ENCODE measurements around the gene CCL17.

DNA sequence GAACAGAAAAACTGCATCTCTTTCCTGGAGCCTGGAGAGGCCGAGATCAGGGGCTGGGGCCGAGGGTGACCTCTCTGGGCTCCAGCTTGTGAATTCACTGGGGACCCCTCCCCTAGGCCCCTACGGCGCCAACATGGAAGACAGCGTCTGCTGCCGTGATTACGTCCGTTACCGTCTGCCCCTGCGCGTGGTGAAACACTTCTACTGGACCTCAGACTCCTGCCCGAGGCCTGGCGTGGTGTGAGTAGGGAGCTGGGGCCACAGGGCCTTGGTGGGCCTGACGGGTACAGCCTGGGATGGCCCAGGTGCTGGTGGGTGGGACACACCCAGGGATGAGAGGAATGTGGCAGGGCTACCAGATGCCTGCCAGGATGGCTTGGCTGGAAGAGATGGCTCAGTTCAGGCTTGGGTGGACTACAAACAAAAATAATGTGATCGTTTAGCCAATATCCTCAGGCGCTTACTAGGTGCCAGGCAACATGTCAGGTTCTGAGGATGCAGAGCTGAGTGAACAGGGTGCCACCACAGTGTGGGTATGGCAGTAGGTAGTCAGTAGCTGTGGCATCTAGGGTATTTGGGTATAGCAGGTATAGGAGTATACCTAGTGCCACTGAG, 44.1 kb upstream of the CCL17 start:
- TF ChIP-seq, protein P1, sequence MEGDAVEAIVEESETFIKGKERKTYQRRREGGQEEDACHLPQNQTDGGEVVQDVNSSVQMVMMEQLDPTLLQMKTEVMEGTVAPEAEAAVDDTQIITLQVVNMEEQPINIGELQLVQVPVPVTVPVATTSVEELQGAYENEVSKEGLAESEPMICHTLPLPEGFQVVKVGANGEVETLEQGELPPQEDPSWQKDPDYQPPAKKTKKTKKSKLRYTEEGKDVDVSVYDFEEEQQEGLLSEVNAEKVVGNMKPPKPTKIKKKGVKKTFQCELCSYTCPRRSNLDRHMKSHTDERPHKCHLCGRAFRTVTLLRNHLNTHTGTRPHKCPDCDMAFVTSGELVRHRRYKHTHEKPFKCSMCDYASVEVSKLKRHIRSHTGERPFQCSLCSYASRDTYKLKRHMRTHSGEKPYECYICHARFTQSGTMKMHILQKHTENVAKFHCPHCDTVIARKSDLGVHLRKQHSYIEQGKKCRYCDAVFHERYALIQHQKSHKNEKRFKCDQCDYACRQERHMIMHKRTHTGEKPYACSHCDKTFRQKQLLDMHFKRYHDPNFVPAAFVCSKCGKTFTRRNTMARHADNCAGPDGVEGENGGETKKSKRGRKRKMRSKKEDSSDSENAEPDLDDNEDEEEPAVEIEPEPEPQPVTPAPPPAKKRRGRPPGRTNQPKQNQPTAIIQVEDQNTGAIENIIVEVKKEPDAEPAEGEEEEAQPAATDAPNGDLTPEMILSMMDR (IDR thresholded peaks at IDR 0.05) = no peak
- TF ChIP-seq POLR2A (IDR thresholded peaks at IDR 0.05) = no peak
- no peak for TF ChIP-seq EP300 (IDR thresholded peaks at IDR 0.05)

Data from upper lobe of left lung (tissue), 4 donors.